Neutrophil (primary cell): ENCODE data around the gene CFAP73.
"Not testable (repeated sequence)": the region's sequence is repeated elsewhere in the genome, so short reads cannot be mapped to it uniquely, and the experiment has no call there.

ENCODE experiments used
- H3K27ac ChIP-seq: fragments of 200-600 bp; sonication (generic); 2 replicates; pipeline ENCODE4 v1.5.1; 2016; ENCODE audit warnings: mild to moderate bottlenecking, moderate library complexity
- H3K27me3 ChIP-seq: fragments of 200-600 bp; sonication (generic); 2 replicates; pipeline ENCODE4 v1.6.0; 2016; ENCODE audit warnings: mild to moderate bottlenecking
- H3K36me3 ChIP-seq: fragments of 200-600 bp; sonication (generic); 2 replicates; pipeline ENCODE4 v1.5.1; 2017
- H3K4me1 ChIP-seq, 2 experiments: fragments of 200-600 bp in 1 of 2; sonication (generic) in 1 of 2; 1 replicate in 1 of 2; 2 replicates in 1 of 2; pipeline versions ENCODE4 v1.5.1 to v1.6.1; 2013 to 2016; ENCODE audit warnings: low read depth in 1 of 2, low read length in 1 of 2, mild to moderate bottlenecking in 1 of 2, moderate library complexity in 1 of 2; ENCODE audit not compliant: control insufficient read depth in 1 of 2, insufficient read depth in 1 of 2
- H3K4me3 ChIP-seq, 2 experiments: fragments of 200-600 bp in 1 of 2; sonication (generic) in 1 of 2; 1 replicate in 1 of 2; 2 replicates in 1 of 2; pipeline ENCODE4 v1.5.1; 2013 to 2016; ENCODE audit warnings: low read depth in 1 of 2, low read length in 1 of 2, mild to moderate bottlenecking in 1 of 2, moderate library complexity in 1 of 2
- H3K9me3 ChIP-seq: fragments of 200-600 bp; sonication (generic); 2 replicates; pipeline ENCODE4 v1.5.1; 2016
- TF ChIP-seq, protein P1 (sequence below): fragments of 200-600 bp; sonication (generic); IDR thresholded peaks from 2 replicates; pipeline ENCODE4 v1.5.1; 2016; ENCODE audit warnings: antibody characterized with exemption

The CFAP73 gene

DNA sequence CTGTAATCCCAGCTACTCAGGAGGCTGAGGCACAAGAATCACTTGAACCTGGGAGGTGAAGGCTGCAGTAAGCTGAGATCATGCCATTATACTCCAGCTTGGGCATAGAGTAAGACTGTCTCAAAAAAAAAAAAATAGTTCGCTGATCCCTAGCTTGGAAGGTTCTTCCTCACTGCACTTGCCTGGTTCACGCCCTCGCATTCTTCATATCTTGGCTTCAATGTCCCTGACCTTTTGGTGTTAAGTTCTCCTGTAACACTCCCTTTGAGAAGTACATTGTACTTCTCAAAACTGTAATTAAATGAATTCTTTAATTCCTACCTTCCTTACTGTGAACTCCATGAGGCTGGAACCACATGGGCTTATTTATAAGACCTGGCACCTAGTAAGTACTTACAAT is 55.3 kb downstream of the CFAP73 start:
- Histone ChIP-seq H3K27ac (no peak overlapping the region), H3K27me3 (no peaks in the 10 kb centered on the region), H3K4me3 (no peak overlapping the region), H3K9me3 (no peaks in the 10 kb centered on the region), H3K36me3 (no peaks in the 10 kb centered on the region), H3K4me1 (peaks cover 37 to 66% of the 10 kb centered on the region in 2 experiments)
- TF ChIP-seq, protein P1, sequence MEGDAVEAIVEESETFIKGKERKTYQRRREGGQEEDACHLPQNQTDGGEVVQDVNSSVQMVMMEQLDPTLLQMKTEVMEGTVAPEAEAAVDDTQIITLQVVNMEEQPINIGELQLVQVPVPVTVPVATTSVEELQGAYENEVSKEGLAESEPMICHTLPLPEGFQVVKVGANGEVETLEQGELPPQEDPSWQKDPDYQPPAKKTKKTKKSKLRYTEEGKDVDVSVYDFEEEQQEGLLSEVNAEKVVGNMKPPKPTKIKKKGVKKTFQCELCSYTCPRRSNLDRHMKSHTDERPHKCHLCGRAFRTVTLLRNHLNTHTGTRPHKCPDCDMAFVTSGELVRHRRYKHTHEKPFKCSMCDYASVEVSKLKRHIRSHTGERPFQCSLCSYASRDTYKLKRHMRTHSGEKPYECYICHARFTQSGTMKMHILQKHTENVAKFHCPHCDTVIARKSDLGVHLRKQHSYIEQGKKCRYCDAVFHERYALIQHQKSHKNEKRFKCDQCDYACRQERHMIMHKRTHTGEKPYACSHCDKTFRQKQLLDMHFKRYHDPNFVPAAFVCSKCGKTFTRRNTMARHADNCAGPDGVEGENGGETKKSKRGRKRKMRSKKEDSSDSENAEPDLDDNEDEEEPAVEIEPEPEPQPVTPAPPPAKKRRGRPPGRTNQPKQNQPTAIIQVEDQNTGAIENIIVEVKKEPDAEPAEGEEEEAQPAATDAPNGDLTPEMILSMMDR, result no peak

DNA sequence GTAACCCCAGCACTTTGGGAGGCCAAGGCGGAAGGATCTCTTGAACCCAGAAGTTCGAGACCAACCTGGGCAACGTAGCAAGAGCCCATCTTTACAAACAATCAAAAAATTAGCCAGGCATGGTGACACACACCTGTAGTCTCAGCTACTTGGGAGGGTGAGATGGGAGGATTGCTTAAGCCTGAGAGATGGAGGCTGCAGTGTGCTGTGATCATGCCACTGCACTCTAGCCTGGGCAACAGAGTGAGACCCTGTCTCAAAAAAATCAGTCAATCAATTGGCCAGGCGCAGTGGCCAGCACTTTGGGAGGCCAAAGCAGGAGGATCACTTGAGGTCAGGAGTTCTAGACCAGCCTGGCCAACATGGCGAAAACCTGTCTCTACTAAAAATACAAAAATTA is 57.3 kb downstream of the CFAP73 start:
- not testable (repeated sequence) for H3K9me3 ChIP-seq, H3K27me3 ChIP-seq, H3K4me3 ChIP-seq, H3K36me3 ChIP-seq
- H3K27ac ChIP-seq, result peak overlapping the region; percentile 89
- H3K4me1 ChIP-seq, result peaks cover 35 to 68% of the 10 kb centered on the region in 2 experiments

DNA sequence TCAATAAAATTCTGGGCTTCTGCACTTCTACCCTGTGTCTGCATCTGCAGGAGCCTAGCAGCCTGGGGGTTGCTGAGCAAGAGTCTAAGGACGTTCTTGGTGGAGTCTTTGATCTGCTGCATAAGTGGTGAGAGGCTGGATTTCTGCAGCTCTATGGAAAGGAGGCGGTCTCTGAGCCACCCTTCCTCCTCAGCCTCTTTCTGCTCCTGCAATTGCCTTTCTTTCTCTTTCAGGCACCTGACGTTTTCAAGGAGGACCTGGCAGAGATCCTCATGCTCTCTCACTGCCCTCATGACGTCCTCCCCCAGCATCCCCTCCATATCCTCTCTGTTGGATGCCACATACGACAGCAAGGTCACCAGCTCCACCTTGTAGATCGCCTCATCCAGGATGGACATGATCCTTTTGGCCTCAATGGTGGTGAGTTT is 58.1 kb downstream of the CFAP73 start:
- peak overlapping the region; percentile 89 for H3K27ac ChIP-seq
- H3K4me1 ChIP-seq, result peaks cover 35 to 67% of the 10 kb centered on the region in 2 experiments

DNA sequence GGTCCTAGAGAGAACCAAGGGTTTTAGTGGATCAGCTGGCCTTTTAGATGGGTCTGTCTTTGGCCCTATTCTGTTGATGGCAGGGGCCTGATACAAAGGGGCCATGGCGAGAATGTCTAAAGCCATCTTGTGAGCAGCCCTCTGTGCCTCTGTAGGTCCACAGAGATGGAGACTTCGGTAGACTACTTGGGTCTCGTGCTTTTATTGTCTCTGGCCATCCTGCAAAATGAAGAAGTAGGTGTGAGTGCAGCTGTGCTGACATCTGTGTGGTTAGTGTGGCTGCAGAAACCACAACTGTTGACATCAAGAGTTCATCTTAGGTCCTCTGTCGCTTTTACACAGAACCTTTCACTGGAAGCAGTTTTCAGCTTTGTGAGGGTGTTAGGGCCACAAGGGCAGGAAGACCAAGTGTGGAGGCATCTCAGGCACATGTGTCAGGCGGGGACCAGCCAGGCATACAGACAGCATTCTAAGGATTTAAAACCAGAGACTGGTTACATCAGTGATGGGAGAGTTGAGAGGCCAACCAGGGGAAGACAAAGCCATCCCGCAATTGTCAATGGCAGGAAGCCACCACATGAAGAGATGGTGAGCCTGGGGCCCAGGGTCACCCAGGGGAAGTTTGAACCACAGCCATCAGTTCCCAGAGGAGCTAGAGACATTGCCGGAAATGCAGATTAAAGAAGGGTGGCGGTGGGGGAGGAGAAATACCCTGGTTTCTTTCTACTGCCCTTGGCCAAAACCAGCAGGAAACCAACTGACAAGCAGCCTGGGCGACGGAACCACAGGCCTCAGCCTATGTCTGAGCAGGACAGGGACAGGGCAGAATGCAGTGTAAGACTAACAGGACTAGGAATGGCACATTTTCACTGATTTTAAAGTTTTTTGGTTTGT is 58.8 kb downstream of the CFAP73 start:
- TF ChIP-seq, protein P1, result no peak
- Histone ChIP-seq H3K36me3 (no peaks in the 10 kb centered on the region), H3K27ac (peak overlapping the region; percentile 89), H3K27me3 (no peaks in the 10 kb centered on the region), H3K4me3 (peak overlapping the region; percentile 12 to 52), H3K9me3 (no peaks in the 10 kb centered on the region), H3K4me1 (peaks cover 35 to 62% of the 10 kb centered on the region in 2 experiments)

More for the DNA sequence above, 58.1 kb downstream of the CFAP73 start:
- Histone ChIP-seq H3K27me3 (no peaks in the 10 kb centered on the region), H3K9me3 (no peaks in the 10 kb centered on the region), H3K4me3 (peak overlapping the region; percentile 24 to 52), H3K36me3 (no peaks in the 10 kb centered on the region)
- TF ChIP-seq, protein P1, result no peak
